Natural killer cell (primary cell): ENCODE measurements around the gene RWDD1. TPM values are rescaled to one million over a fixed set of nuclear protein-coding genes. Genes with fewer than 3 reads are reported as not detected.

ENCODE experiments used
- ATAC-seq, 3 donors: fragments of 150-1000 bp in 2 of 3; fragments of 200-7000 bp in 1 of 3; cut with Tn5 transposase; 1 replicate in 1 of 3; 2 replicates in 2 of 3; pipeline ENCODE4 v1.10.0; 2021; ENCODE audit warnings: mild to moderate bottlenecking in 2 of 3, moderate library complexity in 2 of 3
- DNase-seq, 2 donors: peaks; one replicate each; pipeline versions ENCODE4 v3.0.0 to v3.0.0-alpha.2; 2013 to 2021; ENCODE audit warnings: mixed read lengths in 1 of 2
- H3K27ac ChIP-seq: one replicate; pipeline ENCODE4 v1.5.1; 2013; ENCODE audit warnings: mild to moderate bottlenecking, low read length
- H3K27me3 ChIP-seq: one replicate; pipeline ENCODE4 v1.6.1; 2013; ENCODE audit warnings: low read length; ENCODE audit not compliant: control insufficient read depth, insufficient read depth
- H3K36me3 ChIP-seq: one replicate; pipeline ENCODE4 v1.6.1; 2013; ENCODE audit warnings: low read length; ENCODE audit not compliant: control insufficient read depth, insufficient read depth
- H3K4me1 ChIP-seq: one replicate; pipeline ENCODE4 v1.6.1; 2013; ENCODE audit warnings: low read length; ENCODE audit not compliant: control insufficient read depth, insufficient read depth
- H3K4me3 ChIP-seq: one replicate; pipeline ENCODE4 v1.5.1; 2013; ENCODE audit warnings: low read length
- H3K9me3 ChIP-seq: one replicate; pipeline ENCODE4 v1.6.1; 2013; ENCODE audit warnings: low read length; ENCODE audit not compliant: control insufficient read depth, insufficient read depth
- H3K27ac Mint-ChIP-seq, 2 donors: one replicate each; pipeline ENCODE4 v1.8.0; 2022; ENCODE audit warnings: mild to moderate bottlenecking in 2 of 2, mixed read lengths in 2 of 2, moderate library complexity in 1 of 2
- H3K27me3 Mint-ChIP-seq, 2 donors: one replicate each; pipeline ENCODE4 v1.8.0; 2022; ENCODE audit warnings: low read depth in 2 of 2, mixed read lengths in 2 of 2
- H3K36me3 Mint-ChIP-seq: one replicate; pipeline ENCODE4 v1.8.0; 2022; ENCODE audit warnings: mixed read lengths
- H3K4me1 Mint-ChIP-seq, 2 donors: one replicate each; pipeline ENCODE4 v1.8.0; 2022; ENCODE audit warnings: mixed read lengths in 2 of 2
- H3K4me3 Mint-ChIP-seq: one replicate; pipeline ENCODE4 v1.8.0; 2022; ENCODE audit warnings: mild to moderate bottlenecking, moderate library complexity, mixed read lengths
- H3K9me3 Mint-ChIP-seq, 2 donors: one replicate each; pipeline ENCODE4 v1.8.0; 2022; ENCODE audit warnings: mixed read lengths in 2 of 2
- WGBS: methylation state at CpG from one replicate; pipeline ENCODE4 v1.1.7; 2013; ENCODE audit warnings: missing lambda C conversion rate; ENCODE audit not compliant: insufficient coverage; 5-methylcytosine and 5-hydroxymethylcytosine counted together
- intact Hi-C: fragments of 100-400 bp; cut with micrococcal nuclease; formaldehyde crosslinking; loops from one replicate; pipeline ENCODE4 v1.14.2; 2022
- total RNA-seq, 4 donors: library from RNA; stranded (reverse); fragments of 120-200 nt in 1 of 4; gene quantifications; one replicate each; pipeline versions ENCODE4 v1.2.3 to v1.2.4, GENCODE V29; 2013 to 2022
- TF ChIP-seq, protein P1 (sequence below): fragments of 200-600 bp; IDR thresholded peaks from one replicate; pipeline ENCODE4 v1.8.0; 2022; ENCODE audit warnings: antibody characterized with exemption

RWDD1 gene
- total RNA-seq, 3 donors from 2014 or later (not counting 1 experiment from before 2014, with no cell fraction given): 47.0 to 48.9 (median 47.1) TPM

DNA sequence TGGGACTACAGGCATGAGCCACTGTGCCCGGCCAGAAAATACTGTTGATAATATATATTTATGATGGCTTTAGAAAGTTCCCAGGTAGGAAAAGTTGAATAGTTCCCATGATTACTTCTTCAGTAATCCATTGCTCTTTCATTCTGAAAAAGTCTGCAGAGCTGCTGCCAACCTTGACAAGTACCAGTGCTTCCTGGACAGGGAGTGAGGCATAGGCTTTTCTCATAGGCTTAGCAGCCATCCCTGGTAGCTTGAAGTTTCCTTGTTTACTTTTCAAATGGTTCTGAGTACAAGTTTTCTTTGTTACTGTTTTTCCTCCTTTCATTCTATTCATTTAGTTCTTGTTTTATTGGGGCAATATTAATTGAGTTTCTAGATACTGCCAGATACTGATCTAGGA lies 7.8 kb downstream of the RWDD1 start:
- Mint-ChIP-seq H3K27ac (no peak overlapping the region), H3K36me3 (no peaks in the 10 kb centered on the region), H3K4me3 (no peak overlapping the region), H3K9me3 (no peaks in the 10 kb centered on the region), H3K27me3 (no peaks in the 10 kb centered on the region), H3K4me1 (peaks cover 23 to 24% of the 10 kb centered on the region in 2 donors)
- intact Hi-C loops: no loop called here
- no peak for ATAC-seq
- H3K9me3 ChIP-seq: no peaks in the 10 kb centered on the region
- 100% methylated on average over 1 of the region's 1 CpG for WGBS
- DNase-seq: no peak
- peaks cover 34% of the 10 kb centered on the region for H3K36me3 ChIP-seq
- no peaks in the 10 kb centered on the region for H3K27me3 ChIP-seq
- H3K27ac ChIP-seq: no peak overlapping the region
- no peaks in the 10 kb centered on the region for H3K4me1 ChIP-seq
- no peak overlapping the region for H3K4me3 ChIP-seq
- TF ChIP-seq, protein P1, sequence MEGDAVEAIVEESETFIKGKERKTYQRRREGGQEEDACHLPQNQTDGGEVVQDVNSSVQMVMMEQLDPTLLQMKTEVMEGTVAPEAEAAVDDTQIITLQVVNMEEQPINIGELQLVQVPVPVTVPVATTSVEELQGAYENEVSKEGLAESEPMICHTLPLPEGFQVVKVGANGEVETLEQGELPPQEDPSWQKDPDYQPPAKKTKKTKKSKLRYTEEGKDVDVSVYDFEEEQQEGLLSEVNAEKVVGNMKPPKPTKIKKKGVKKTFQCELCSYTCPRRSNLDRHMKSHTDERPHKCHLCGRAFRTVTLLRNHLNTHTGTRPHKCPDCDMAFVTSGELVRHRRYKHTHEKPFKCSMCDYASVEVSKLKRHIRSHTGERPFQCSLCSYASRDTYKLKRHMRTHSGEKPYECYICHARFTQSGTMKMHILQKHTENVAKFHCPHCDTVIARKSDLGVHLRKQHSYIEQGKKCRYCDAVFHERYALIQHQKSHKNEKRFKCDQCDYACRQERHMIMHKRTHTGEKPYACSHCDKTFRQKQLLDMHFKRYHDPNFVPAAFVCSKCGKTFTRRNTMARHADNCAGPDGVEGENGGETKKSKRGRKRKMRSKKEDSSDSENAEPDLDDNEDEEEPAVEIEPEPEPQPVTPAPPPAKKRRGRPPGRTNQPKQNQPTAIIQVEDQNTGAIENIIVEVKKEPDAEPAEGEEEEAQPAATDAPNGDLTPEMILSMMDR: no peak

DNA sequence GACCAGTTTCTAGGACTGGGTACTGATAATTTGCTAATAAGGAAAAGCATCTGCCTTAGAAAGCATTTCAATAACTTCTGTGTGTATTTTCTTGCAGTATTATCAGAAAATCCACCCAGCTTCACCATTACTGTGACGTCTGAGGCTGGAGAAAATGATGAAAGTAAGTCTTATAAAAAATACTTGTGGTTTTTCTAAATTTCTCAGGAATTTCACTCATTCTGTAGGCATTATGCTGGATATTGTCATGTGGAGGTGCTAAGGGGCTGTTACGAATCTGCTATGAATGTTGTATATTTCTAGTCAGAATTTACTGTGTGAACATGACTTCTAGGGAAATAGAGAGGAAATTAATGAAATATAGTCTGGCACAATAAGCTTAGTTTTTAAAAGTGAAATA lies 8.9 kb downstream of the RWDD1 start:
- Mint-ChIP-seq H3K36me3 (no peaks in the 10 kb centered on the region), H3K4me3 (no peak overlapping the region), H3K9me3 (no peaks in the 10 kb centered on the region), H3K27me3 (no peaks in the 10 kb centered on the region), H3K4me1 (peaks cover 17 to 22% of the 10 kb centered on the region in 2 donors), H3K27ac (no peak overlapping the region)
- Histone ChIP-seq H3K27ac (no peak overlapping the region), H3K36me3 (peaks cover 37% of the 10 kb centered on the region), H3K4me1 (no peaks in the 10 kb centered on the region), H3K9me3 (no peaks in the 10 kb centered on the region), H3K27me3 (no peaks in the 10 kb centered on the region), H3K4me3 (no peak overlapping the region)
- TF ChIP-seq, protein P1: no peak
- DNase-seq (no peak), ATAC-seq (no peak)
- intact Hi-C loops: no loop called here
- 91% methylated on average over 1 of the region's 2 CpGs for WGBS

DNA sequence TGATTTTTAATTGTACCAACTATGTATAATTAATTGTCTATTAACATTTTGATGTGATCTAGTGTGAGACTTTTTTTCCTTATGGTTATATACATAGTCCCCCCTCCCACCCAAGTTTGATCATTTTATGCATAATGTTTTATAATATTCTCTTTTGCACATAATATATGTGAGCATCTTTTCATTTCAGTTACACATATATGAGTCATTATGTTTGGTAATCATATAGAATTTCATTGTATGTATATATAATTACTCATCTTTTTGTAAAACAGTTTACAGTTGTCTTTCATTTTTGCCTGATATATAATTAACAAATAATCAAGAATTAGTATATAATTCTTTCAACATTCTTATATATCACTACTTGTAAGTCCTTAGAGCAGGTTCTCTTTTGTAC lies 15.0 kb downstream of the RWDD1 start:
- TF ChIP-seq, protein P1: no peak
- intact Hi-C loops: no loop called here
- Mint-ChIP-seq H3K4me1 (peaks cover 5 to 12% of the 10 kb centered on the region in 2 donors), H3K27me3 (no peaks in the 10 kb centered on the region), H3K9me3 (no peaks in the 10 kb centered on the region), H3K4me3 (no peak overlapping the region), H3K27ac (no peak overlapping the region), H3K36me3 (no peaks in the 10 kb centered on the region)
- no peaks in the 10 kb centered on the region for H3K4me1 ChIP-seq
- H3K4me3 ChIP-seq: no peak overlapping the region
- no peaks in the 10 kb centered on the region for H3K9me3 ChIP-seq
- no peak for ATAC-seq
- H3K36me3 ChIP-seq: peaks cover 61% of the 10 kb centered on the region
- H3K27me3 ChIP-seq: no peaks in the 10 kb centered on the region
- DNase-seq: no peak
- H3K27ac ChIP-seq: no peak overlapping the region

DNA sequence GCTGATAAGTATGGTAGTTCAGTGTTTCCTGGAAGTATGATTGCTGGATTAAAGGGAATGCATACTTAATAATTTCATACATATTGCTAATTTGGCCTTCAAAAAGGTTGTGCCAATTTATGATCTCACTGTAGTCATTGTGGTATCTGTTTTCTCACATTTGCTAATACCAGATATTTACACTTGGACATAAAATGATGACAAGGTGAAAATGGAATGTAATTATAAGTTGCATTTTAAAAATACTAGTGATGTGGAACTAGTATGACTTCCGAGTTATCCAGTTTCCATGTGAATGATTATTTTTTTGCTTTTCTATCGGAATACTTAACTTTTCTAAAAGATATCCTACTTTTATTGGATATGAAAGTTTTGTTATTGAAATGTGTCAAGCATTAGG lies 15.4 kb downstream of the RWDD1 start:
- no peak for DNase-seq
- intact Hi-C loops: no loop called here
- ATAC-seq: no peak
- Histone ChIP-seq H3K4me1 (no peaks in the 10 kb centered on the region), H3K27me3 (no peaks in the 10 kb centered on the region), H3K4me3 (no peak overlapping the region), H3K9me3 (no peaks in the 10 kb centered on the region), H3K36me3 (peaks cover 63% of the 10 kb centered on the region), H3K27ac (no peak overlapping the region)
- TF ChIP-seq, protein P1: no peak
- Mint-ChIP-seq H3K27ac (no peak overlapping the region), H3K9me3 (no peaks in the 10 kb centered on the region), H3K4me3 (no peak overlapping the region), H3K27me3 (no peaks in the 10 kb centered on the region), H3K36me3 (peaks cover 4% of the 10 kb centered on the region), H3K4me1 (peaks cover 5 to 12% of the 10 kb centered on the region in 2 donors)
- no CpG with 5 or more reads among the region's 2 CpGs for WGBS
